ENCODE measurements around the gene IL3.

Gene IL3

GRCh38 chr5:132074772-132075718 is 14.6 kb downstream of the IL3 start:
- Histone ChIP-seq H3K36me3 (ENCODE audit: insufficient read depth, low read length) (no peaks in the 10 kb centered on the region), H3K4me3 (ENCODE audit: low read depth, low read length) (no peak overlapping the region), H2AFZ (ENCODE audit: low read length, unreplicated experiment) (no peak overlapping the region), H3K79me2 (ENCODE audit: control insufficient read depth, insufficient read depth, low read length, unreplicated experiment) (no peaks in the 10 kb centered on the region), H3K27ac (ENCODE audit: low read depth, low read length) (no peak overlapping the region), H3K4me1 (ENCODE audit: control insufficient read depth, insufficient read depth, low read length, unreplicated experiment) (peaks cover 32% of the 10 kb centered on the region), H3K27me3 (ENCODE audit: insufficient read depth, low read length) (no peaks in the 10 kb centered on the region)

DNA sequence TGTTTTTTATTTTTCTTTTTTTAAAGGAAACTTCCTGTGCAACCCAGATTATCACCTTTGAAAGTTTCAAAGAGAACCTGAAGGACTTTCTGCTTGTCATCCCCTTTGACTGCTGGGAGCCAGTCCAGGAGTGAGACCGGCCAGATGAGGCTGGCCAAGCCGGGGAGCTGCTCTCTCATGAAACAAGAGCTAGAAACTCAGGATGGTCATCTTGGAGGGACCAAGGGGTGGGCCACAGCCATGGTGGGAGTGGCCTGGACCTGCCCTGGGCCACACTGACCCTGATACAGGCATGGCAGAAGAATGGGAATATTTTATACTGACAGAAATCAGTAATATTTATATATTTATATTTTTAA is 15.2 kb downstream of the IL3 start:
- H3K36me3 ChIP-seq (ENCODE audit: insufficient read depth, low read length) = no peaks in the 10 kb centered on the region
- no peaks in the 10 kb centered on the region for H3K27me3 ChIP-seq (ENCODE audit: insufficient read depth, low read length)
- H3K27ac ChIP-seq (ENCODE audit: low read depth, low read length) = no peak overlapping the region
- no peak overlapping the region for H3K4me3 ChIP-seq (ENCODE audit: low read depth, low read length)
- no peaks in the 10 kb centered on the region for H3K79me2 ChIP-seq (ENCODE audit: control insufficient read depth, insufficient read depth, low read length, unreplicated experiment)
- H2AFZ ChIP-seq (ENCODE audit: low read length, unreplicated experiment) = no peak overlapping the region
- peaks cover 32% of the 10 kb centered on the region for H3K4me1 ChIP-seq (ENCODE audit: control insufficient read depth, insufficient read depth, low read length, unreplicated experiment)

- no peaks in the 10 kb centered on the region for H3K79me2 ChIP-seq (ENCODE audit: control insufficient read depth, insufficient read depth, low read length, unreplicated experiment)
- H3K27me3 ChIP-seq (ENCODE audit: insufficient read depth, low read length) = no peaks in the 10 kb centered on the region
- H3K4me3 ChIP-seq (ENCODE audit: low read depth, low read length) = no peak overlapping the region
- H3K27ac ChIP-seq (ENCODE audit: low read depth, low read length) = no peak overlapping the region
- peaks cover 32% of the 10 kb centered on the region for H3K4me1 ChIP-seq (ENCODE audit: control insufficient read depth, insufficient read depth, low read length, unreplicated experiment)
- H3K36me3 ChIP-seq (ENCODE audit: insufficient read depth, low read length) = no peaks in the 10 kb centered on the region
- H2AFZ ChIP-seq (ENCODE audit: low read length, unreplicated experiment) = no peak overlapping the region
These were observed 15.9 kb downstream of the IL3 start for GRCh38 chr5:132076202-132076830.

- Histone ChIP-seq H3K4me1 (ENCODE audit: control insufficient read depth, insufficient read depth, low read length, unreplicated experiment) (peaks cover 32% of the 10 kb centered on the region), H2AFZ (ENCODE audit: low read length, unreplicated experiment) (no peak overlapping the region), H3K27ac (ENCODE audit: low read depth, low read length) (no peak overlapping the region), H3K79me2 (ENCODE audit: control insufficient read depth, insufficient read depth, low read length, unreplicated experiment) (no peaks in the 10 kb centered on the region), H3K27me3 (ENCODE audit: insufficient read depth, low read length) (no peaks in the 10 kb centered on the region), H3K36me3 (ENCODE audit: insufficient read depth, low read length) (no peaks in the 10 kb centered on the region), H3K4me3 (ENCODE audit: low read depth, low read length) (no peak overlapping the region)
These were observed 16.5 kb downstream of the IL3 start for GRCh38 chr5:132076983-132077382.

GRCh38 chr5:132079081-132079480 is 18.6 kb downstream of the IL3 start:
- no peak overlapping the region for H3K4me3 ChIP-seq (ENCODE audit: low read depth, low read length)
- H3K27me3 ChIP-seq (ENCODE audit: insufficient read depth, low read length) = no peaks in the 10 kb centered on the region
- H3K36me3 ChIP-seq (ENCODE audit: insufficient read depth, low read length) = no peaks in the 10 kb centered on the region
- H2AFZ ChIP-seq (ENCODE audit: low read length, unreplicated experiment) = no peak overlapping the region
- H3K27ac ChIP-seq (ENCODE audit: low read depth, low read length) = no peak overlapping the region
- no peaks in the 10 kb centered on the region for H3K79me2 ChIP-seq (ENCODE audit: control insufficient read depth, insufficient read depth, low read length, unreplicated experiment)
- peaks cover 16% of the 10 kb centered on the region for H3K4me1 ChIP-seq (ENCODE audit: control insufficient read depth, insufficient read depth, low read length, unreplicated experiment)

DNA sequence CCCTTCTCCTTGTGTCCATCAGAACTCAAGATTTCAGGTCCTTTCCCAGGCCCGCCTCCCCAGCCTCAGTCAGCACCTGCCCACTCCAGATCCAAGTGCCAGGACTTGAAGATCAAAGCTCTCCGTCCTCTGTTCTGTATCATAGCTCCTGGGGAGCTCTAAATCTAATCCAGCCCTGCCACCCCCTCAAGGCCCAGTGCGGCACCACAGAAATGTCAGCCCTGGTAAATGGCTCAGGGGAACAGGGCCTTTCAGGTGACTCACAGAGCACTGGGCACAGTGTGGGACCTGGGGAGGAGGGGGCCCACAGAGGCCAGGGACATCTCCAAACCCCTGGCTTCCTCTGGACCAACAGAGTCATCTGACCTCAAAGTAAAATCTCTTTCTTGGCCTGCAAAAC is 19.2 kb downstream of the IL3 start:
- H3K27me3 ChIP-seq (ENCODE audit: insufficient read depth, low read length) = no peaks in the 10 kb centered on the region
- H3K79me2 ChIP-seq (ENCODE audit: control insufficient read depth, insufficient read depth, low read length, unreplicated experiment) = no peaks in the 10 kb centered on the region
- peaks cover 11% of the 10 kb centered on the region for H3K4me1 ChIP-seq (ENCODE audit: control insufficient read depth, insufficient read depth, low read length, unreplicated experiment)
- H2AFZ ChIP-seq (ENCODE audit: low read length, unreplicated experiment) = no peak overlapping the region
- H3K4me3 ChIP-seq (ENCODE audit: low read depth, low read length) = no peak overlapping the region
- H3K27ac ChIP-seq (ENCODE audit: low read depth, low read length) = no peak overlapping the region
- no peaks in the 10 kb centered on the region for H3K36me3 ChIP-seq (ENCODE audit: insufficient read depth, low read length)

- no peaks in the 10 kb centered on the region for H3K36me3 ChIP-seq (ENCODE audit: insufficient read depth, low read length)
- H2AFZ ChIP-seq (ENCODE audit: low read length, unreplicated experiment) = no peak overlapping the region
- H3K79me2 ChIP-seq (ENCODE audit: control insufficient read depth, insufficient read depth, low read length, unreplicated experiment) = no peaks in the 10 kb centered on the region
- no peaks in the 10 kb centered on the region for H3K27me3 ChIP-seq (ENCODE audit: insufficient read depth, low read length)
- no peak overlapping the region for H3K4me3 ChIP-seq (ENCODE audit: low read depth, low read length)
- H3K27ac ChIP-seq (ENCODE audit: low read depth, low read length) = no peak overlapping the region
- peaks cover 8% of the 10 kb centered on the region for H3K4me1 ChIP-seq (ENCODE audit: control insufficient read depth, insufficient read depth, low read length, unreplicated experiment)
These were observed 20.1 kb downstream of the IL3 start for GRCh38 chr5:132080595-132080994.

GRCh38 chr5:132081458-132081857 is 21.0 kb downstream of the IL3 start:
- Histone ChIP-seq H3K4me1 (ENCODE audit: control insufficient read depth, insufficient read depth, low read length, unreplicated experiment) (peaks cover 15% of the 10 kb centered on the region), H3K79me2 (ENCODE audit: control insufficient read depth, insufficient read depth, low read length, unreplicated experiment) (no peaks in the 10 kb centered on the region)

GRCh38 chr5:132082329-132083023 is 22.0 kb downstream of the IL3 start:
- H3K79me2 ChIP-seq (ENCODE audit: control insufficient read depth, insufficient read depth, low read length, unreplicated experiment) = no peaks in the 10 kb centered on the region
- peaks cover 24% of the 10 kb centered on the region for H3K4me1 ChIP-seq (ENCODE audit: control insufficient read depth, insufficient read depth, low read length, unreplicated experiment)
- no peak overlapping the region for H3K27ac ChIP-seq (ENCODE audit: low read depth, low read length)
- H2AFZ ChIP-seq (ENCODE audit: low read length, unreplicated experiment) = no peak overlapping the region
- H3K27me3 ChIP-seq (ENCODE audit: insufficient read depth, low read length) = no peaks in the 10 kb centered on the region
- H3K4me3 ChIP-seq (ENCODE audit: low read depth, low read length) = no peak overlapping the region
- H3K36me3 ChIP-seq (ENCODE audit: insufficient read depth, low read length) = no peaks in the 10 kb centered on the region

More at GRCh38 chr5:132081458-132081857, 21.0 kb downstream of the IL3 start:
- H3K4me3 ChIP-seq (ENCODE audit: low read depth, low read length) = no peak overlapping the region
- H2AFZ ChIP-seq (ENCODE audit: low read length, unreplicated experiment) = no peak overlapping the region
- H3K36me3 ChIP-seq (ENCODE audit: insufficient read depth, low read length) = no peaks in the 10 kb centered on the region
- no peak overlapping the region for H3K27ac ChIP-seq (ENCODE audit: low read depth, low read length)
- H3K27me3 ChIP-seq (ENCODE audit: insufficient read depth, low read length) = no peaks in the 10 kb centered on the region

DNA sequence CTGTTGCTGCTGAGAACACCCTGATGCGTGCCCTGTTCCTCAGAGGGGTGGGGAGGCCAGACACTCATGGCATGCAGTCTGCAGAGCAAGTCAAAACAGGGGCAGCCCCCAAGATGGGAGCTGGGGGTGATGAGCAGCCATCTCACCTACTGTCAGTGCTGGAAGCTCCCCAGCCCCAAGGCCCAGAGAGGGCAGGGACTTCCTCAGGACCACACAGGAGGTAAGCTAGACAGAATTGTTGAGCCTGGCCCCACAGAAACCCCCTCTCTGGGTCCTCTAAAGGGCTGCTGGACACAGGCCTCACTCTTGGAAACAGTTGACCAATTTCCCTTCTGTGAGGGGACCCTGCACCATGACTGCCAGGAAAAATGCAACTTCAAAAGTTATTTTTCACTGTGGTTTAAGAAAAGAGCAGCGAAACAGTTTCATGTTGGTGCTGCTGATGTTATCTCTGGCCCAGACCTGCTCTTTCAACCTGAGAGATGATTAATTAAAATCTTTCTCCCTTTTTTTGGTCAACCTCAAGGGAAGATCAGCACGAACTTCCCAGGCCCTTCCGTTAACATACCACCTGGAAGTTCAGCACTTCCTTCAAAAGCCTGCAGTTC is 22.7 kb downstream of the IL3 start:
- Histone ChIP-seq H3K79me2 (ENCODE audit: control insufficient read depth, insufficient read depth, low read length, unreplicated experiment) (no peaks in the 10 kb centered on the region), H3K4me3 (ENCODE audit: low read depth, low read length) (no peak overlapping the region), H2AFZ (ENCODE audit: low read length, unreplicated experiment) (no peak overlapping the region), H3K36me3 (ENCODE audit: insufficient read depth, low read length) (no peaks in the 10 kb centered on the region), H3K27ac (ENCODE audit: low read depth, low read length) (no peak overlapping the region), H3K4me1 (ENCODE audit: control insufficient read depth, insufficient read depth, low read length, unreplicated experiment) (peaks cover 24% of the 10 kb centered on the region), H3K27me3 (ENCODE audit: insufficient read depth, low read length) (no peaks in the 10 kb centered on the region)

Data from ACC112 (cell line).